ENCODE results near the gene GRIP1.

The GRIP1 gene

GRCh38 chr12:66331814-66332213 lies 347.1 kb downstream of the GRIP1 start:
- H3K4me3 ChIP-seq (ENCODE audit: low read depth, low read length) = no peak overlapping the region

GRCh38 chr12:66331016-66331415 lies 347.9 kb downstream of the GRIP1 start:
- H3K4me3 ChIP-seq (ENCODE audit: low read depth, low read length) = no peak overlapping the region
- H3K27ac ChIP-seq (ENCODE audit: low read depth, low read length) = no peak overlapping the region
- H3K4me1 ChIP-seq (ENCODE audit: control insufficient read depth, insufficient read depth, low read length) = no peaks in the 10 kb centered on the region
- no peaks in the 10 kb centered on the region for H3K9me3 ChIP-seq (ENCODE audit: control insufficient read depth, insufficient read depth, low read length)
- no peaks in the 10 kb centered on the region for H3K27me3 ChIP-seq (ENCODE audit: control insufficient read depth, insufficient read depth, low read length)
- H3K9ac ChIP-seq (ENCODE audit: low read depth, low read length) = no peak overlapping the region
- peaks cover 19% of the 10 kb centered on the region for H3K36me3 ChIP-seq (ENCODE audit: control insufficient read depth, insufficient read depth, low read length)

More at GRCh38 chr12:66331814-66332213, 347.1 kb downstream of the GRIP1 start:
- H3K27me3 ChIP-seq (ENCODE audit: control insufficient read depth, insufficient read depth, low read length) = no peaks in the 10 kb centered on the region
- no peak overlapping the region for H3K27ac ChIP-seq (ENCODE audit: low read depth, low read length)
- H3K36me3 ChIP-seq (ENCODE audit: control insufficient read depth, insufficient read depth, low read length) = peaks cover 19% of the 10 kb centered on the region
- H3K9ac ChIP-seq (ENCODE audit: low read depth, low read length) = no peak overlapping the region
- H3K4me1 ChIP-seq (ENCODE audit: control insufficient read depth, insufficient read depth, low read length) = no peaks in the 10 kb centered on the region
- no peaks in the 10 kb centered on the region for H3K9me3 ChIP-seq (ENCODE audit: control insufficient read depth, insufficient read depth, low read length)

DNA sequence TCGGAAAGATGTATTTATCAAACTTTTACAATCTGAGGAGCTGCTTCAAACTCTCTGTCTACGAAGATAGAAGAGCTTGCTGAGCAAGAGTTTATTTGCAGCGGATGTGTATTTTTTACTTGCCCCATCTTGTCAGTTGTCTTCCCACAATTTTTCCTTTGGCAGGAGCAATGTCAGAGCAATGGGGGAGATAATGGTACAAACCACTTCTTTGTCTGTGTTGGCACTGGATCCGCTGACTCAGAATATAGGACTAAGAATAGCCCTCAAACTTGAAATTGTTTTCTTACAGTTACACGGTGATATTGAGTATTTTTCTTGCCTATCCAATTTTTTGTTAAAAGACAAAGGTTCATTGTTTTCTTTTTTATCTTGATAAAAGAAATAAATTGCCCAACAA lies 348.9 kb downstream of the GRIP1 start:
- no peaks in the 10 kb centered on the region for H3K27me3 ChIP-seq (ENCODE audit: control insufficient read depth, insufficient read depth, low read length)
- H3K4me1 ChIP-seq (ENCODE audit: control insufficient read depth, insufficient read depth, low read length) = no peaks in the 10 kb centered on the region
- no peak overlapping the region for H3K27ac ChIP-seq (ENCODE audit: low read depth, low read length)
- H3K9me3 ChIP-seq (ENCODE audit: control insufficient read depth, insufficient read depth, low read length) = no peaks in the 10 kb centered on the region
- H3K36me3 ChIP-seq (ENCODE audit: control insufficient read depth, insufficient read depth, low read length) = peaks cover 25% of the 10 kb centered on the region
- H3K9ac ChIP-seq (ENCODE audit: low read depth, low read length) = no peak overlapping the region
- H3K4me3 ChIP-seq (ENCODE audit: low read depth, low read length) = no peak overlapping the region

- H3K27me3 ChIP-seq (ENCODE audit: control insufficient read depth, insufficient read depth, low read length) = no peaks in the 10 kb centered on the region
- H3K4me3 ChIP-seq (ENCODE audit: low read depth, low read length) = no peak overlapping the region
- H3K4me1 ChIP-seq (ENCODE audit: control insufficient read depth, insufficient read depth, low read length) = no peaks in the 10 kb centered on the region
- H3K27ac ChIP-seq (ENCODE audit: low read depth, low read length) = no peak overlapping the region
- H3K9me3 ChIP-seq (ENCODE audit: control insufficient read depth, insufficient read depth, low read length) = no peaks in the 10 kb centered on the region
- H3K9ac ChIP-seq (ENCODE audit: low read depth, low read length) = no peak overlapping the region
- H3K36me3 ChIP-seq (ENCODE audit: control insufficient read depth, insufficient read depth, low read length) = peaks cover 39% of the 10 kb centered on the region
Observed at GRCh38 chr12:66323017-66323416, 355.9 kb downstream of the GRIP1 start.

- H3K4me3 ChIP-seq (ENCODE audit: low read depth, low read length) = no peak overlapping the region
- H3K9me3 ChIP-seq (ENCODE audit: control insufficient read depth, insufficient read depth, low read length) = no peaks in the 10 kb centered on the region
- H3K36me3 ChIP-seq (ENCODE audit: control insufficient read depth, insufficient read depth, low read length) = peaks cover 39% of the 10 kb centered on the region
- no peaks in the 10 kb centered on the region for H3K4me1 ChIP-seq (ENCODE audit: control insufficient read depth, insufficient read depth, low read length)
- H3K27me3 ChIP-seq (ENCODE audit: control insufficient read depth, insufficient read depth, low read length) = no peaks in the 10 kb centered on the region
- no peak overlapping the region for H3K9ac ChIP-seq (ENCODE audit: low read depth, low read length)
- no peak overlapping the region for H3K27ac ChIP-seq (ENCODE audit: low read depth, low read length)
Observed at GRCh38 chr12:66321435-66321834, 357.4 kb downstream of the GRIP1 start.

DNA sequence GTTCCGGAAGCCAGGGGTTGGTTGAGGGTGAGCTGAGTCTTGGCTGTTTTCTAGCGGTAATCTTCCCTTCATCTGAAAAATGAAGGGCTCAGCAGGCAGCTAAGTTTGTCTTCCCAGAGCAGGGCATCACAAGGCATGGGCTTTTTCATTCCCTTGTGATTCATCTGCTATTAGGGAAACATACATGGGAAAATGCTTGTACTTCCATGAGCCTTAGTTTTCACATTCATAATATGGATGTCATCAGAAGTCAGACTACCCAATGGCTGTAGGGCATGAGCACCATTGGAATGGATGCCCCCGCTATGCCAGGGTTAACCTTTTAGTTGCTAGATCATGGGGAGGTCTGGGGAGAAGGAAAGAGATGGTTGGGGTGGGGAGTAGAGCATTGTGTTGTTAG lies 357.9 kb downstream of the GRIP1 start:
- no peak overlapping the region for H3K27ac ChIP-seq (ENCODE audit: low read depth, low read length)
- H3K9ac ChIP-seq (ENCODE audit: low read depth, low read length) = no peak overlapping the region

DNA sequence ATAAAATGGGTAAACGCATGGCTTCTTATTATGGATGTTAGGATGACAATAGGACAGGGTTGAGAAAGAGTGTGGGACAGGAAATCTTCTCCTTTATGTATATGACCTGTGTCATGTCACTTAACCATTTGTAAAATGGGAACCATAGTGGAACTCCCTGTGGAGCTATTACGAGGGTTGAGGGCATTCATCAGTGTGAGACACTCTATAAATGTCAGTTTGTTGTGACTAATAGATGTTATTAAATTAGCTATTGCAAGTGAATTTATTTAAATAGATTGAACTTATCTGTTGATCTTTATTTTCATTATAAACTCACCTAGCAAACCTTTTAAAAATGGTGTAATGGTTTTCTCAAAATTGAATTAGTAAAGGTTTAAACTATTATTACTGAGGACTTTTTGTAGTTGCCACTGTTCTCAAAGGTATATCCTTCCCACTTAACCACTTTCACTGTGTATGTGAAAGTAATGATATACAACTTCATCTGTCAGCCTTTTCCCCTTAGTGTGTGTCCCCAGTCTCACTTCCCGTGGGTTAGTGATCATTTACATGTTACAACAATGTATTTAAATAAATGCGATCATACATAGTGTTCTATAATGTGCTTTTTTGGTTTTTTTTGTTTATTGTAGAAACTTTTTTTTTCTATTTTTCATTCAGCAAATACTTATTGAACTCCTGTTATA lies 359.5 kb downstream of the GRIP1 start:
- Histone ChIP-seq H3K27ac (ENCODE audit: low read depth, low read length) (no peak overlapping the region), H3K27me3 (ENCODE audit: control insufficient read depth, insufficient read depth, low read length) (no peaks in the 10 kb centered on the region), H3K9ac (ENCODE audit: low read depth, low read length) (no peak overlapping the region), H3K4me1 (ENCODE audit: control insufficient read depth, insufficient read depth, low read length) (no peaks in the 10 kb centered on the region), H3K4me3 (ENCODE audit: low read depth, low read length) (no peak overlapping the region), H3K36me3 (ENCODE audit: control insufficient read depth, insufficient read depth, low read length) (peaks cover 46% of the 10 kb centered on the region), H3K9me3 (ENCODE audit: control insufficient read depth, insufficient read depth, low read length) (no peaks in the 10 kb centered on the region)

More for the DNA sequence above, 357.9 kb downstream of the GRIP1 start:
- H3K27me3 ChIP-seq (ENCODE audit: control insufficient read depth, insufficient read depth, low read length) = no peaks in the 10 kb centered on the region
- no peak overlapping the region for H3K4me3 ChIP-seq (ENCODE audit: low read depth, low read length)
- H3K4me1 ChIP-seq (ENCODE audit: control insufficient read depth, insufficient read depth, low read length) = no peaks in the 10 kb centered on the region
- H3K36me3 ChIP-seq (ENCODE audit: control insufficient read depth, insufficient read depth, low read length) = peaks cover 42% of the 10 kb centered on the region
- no peaks in the 10 kb centered on the region for H3K9me3 ChIP-seq (ENCODE audit: control insufficient read depth, insufficient read depth, low read length)

- peaks cover 57% of the 10 kb centered on the region for H3K36me3 ChIP-seq (ENCODE audit: control insufficient read depth, insufficient read depth, low read length)
- no peak overlapping the region for H3K27ac ChIP-seq (ENCODE audit: low read depth, low read length)
- H3K4me3 ChIP-seq (ENCODE audit: low read depth, low read length) = no peak overlapping the region
- no peaks in the 10 kb centered on the region for H3K27me3 ChIP-seq (ENCODE audit: control insufficient read depth, insufficient read depth, low read length)
- H3K4me1 ChIP-seq (ENCODE audit: control insufficient read depth, insufficient read depth, low read length) = no peaks in the 10 kb centered on the region
- H3K9me3 ChIP-seq (ENCODE audit: control insufficient read depth, insufficient read depth, low read length) = no peaks in the 10 kb centered on the region
- no peak overlapping the region for H3K9ac ChIP-seq (ENCODE audit: low read depth, low read length)
Observed at GRCh38 chr12:66314278-66314677, 364.6 kb downstream of the GRIP1 start.

DNA sequence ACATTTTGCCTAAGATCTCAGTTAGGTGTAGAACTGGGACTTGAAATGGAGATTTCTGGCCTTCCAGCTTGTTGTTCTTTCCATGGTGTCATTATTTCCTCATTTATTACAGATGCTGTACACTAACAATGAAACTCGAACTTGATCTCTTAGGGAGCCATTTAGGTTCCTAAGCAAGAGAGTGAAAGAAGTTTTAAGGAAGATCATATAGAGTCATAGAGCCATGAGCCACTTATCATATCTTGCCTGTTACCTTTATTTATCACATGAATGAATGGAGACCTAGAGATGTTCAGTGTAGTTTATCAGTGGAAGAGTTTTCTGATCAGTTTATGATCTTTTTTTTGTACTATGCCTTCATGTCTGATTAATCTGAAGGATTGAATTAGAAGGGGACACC lies 366.7 kb downstream of the GRIP1 start:
- no peaks in the 10 kb centered on the region for H3K4me1 ChIP-seq (ENCODE audit: control insufficient read depth, insufficient read depth, low read length)
- H3K9me3 ChIP-seq (ENCODE audit: control insufficient read depth, insufficient read depth, low read length) = no peaks in the 10 kb centered on the region
- H3K4me3 ChIP-seq (ENCODE audit: low read depth, low read length) = no peak overlapping the region
- H3K27me3 ChIP-seq (ENCODE audit: control insufficient read depth, insufficient read depth, low read length) = no peaks in the 10 kb centered on the region
- peaks cover 49% of the 10 kb centered on the region for H3K36me3 ChIP-seq (ENCODE audit: control insufficient read depth, insufficient read depth, low read length)
- no peak overlapping the region for H3K27ac ChIP-seq (ENCODE audit: low read depth, low read length)
- no peak overlapping the region for H3K9ac ChIP-seq (ENCODE audit: low read depth, low read length)

- Histone ChIP-seq H3K27ac (ENCODE audit: low read depth, low read length) (no peak overlapping the region), H3K27me3 (ENCODE audit: control insufficient read depth, insufficient read depth, low read length) (no peaks in the 10 kb centered on the region), H3K4me3 (ENCODE audit: low read depth, low read length) (no peak overlapping the region), H3K9ac (ENCODE audit: low read depth, low read length) (no peak overlapping the region), H3K4me1 (ENCODE audit: control insufficient read depth, insufficient read depth, low read length) (no peaks in the 10 kb centered on the region), H3K36me3 (ENCODE audit: control insufficient read depth, insufficient read depth, low read length) (peaks cover 58% of the 10 kb centered on the region), H3K9me3 (ENCODE audit: control insufficient read depth, insufficient read depth, low read length) (no peaks in the 10 kb centered on the region)
Observed at GRCh38 chr12:66309606-66310005, 369.3 kb downstream of the GRIP1 start.

DNA sequence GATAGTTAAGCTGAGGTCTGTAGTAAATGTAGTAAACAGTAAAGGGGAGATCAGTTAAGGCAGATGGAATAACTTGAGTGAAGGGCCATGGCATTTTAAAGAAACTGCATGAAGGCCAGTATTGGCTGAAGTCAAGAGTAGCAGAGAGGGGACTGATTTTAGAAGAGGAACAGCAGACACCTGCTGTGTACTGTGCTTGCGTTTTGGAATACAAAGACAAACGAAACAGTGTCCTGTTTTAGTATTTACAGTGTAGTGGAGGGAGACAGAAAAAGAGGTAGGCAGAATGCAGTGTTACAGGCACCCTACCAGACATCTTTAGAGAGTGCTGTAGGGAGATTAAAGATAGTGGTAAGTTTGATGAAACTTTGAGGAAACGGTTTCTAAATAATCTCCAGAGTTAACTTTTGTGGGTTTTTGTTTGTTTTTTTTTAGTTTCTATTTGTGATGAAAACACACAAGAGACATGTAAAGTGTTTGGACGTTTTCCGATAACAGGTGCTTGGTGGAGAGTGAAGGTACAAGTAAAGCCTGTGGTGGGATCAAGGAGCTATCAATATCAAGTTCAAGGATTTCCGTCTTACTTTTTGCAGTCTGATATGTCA lies 374.5 kb downstream of the GRIP1 start:
- Histone ChIP-seq H3K4me3 (ENCODE audit: low read depth, low read length) (no peak overlapping the region), H3K27ac (ENCODE audit: low read depth, low read length) (no peak overlapping the region), H3K9me3 (ENCODE audit: control insufficient read depth, insufficient read depth, low read length) (no peaks in the 10 kb centered on the region), H3K4me1 (ENCODE audit: control insufficient read depth, insufficient read depth, low read length) (peaks cover 3% of the 10 kb centered on the region; the same call in 1 of the 2 replicates), H3K36me3 (ENCODE audit: control insufficient read depth, insufficient read depth, low read length) (peaks cover 25% of the 10 kb centered on the region), H3K9ac (ENCODE audit: low read depth, low read length) (no peak overlapping the region), H3K27me3 (ENCODE audit: control insufficient read depth, insufficient read depth, low read length) (peaks cover 10% of the 10 kb centered on the region; the same call in 1 of the 2 replicates)

Measured in HUES48 (cell line).